ENCODE results near the gene PHAX.

- TF ChIP-seq CTCF (conservative IDR thresholded peaks at IDR 0.05) (no peak), EZH2 (IDR thresholded peaks at IDR 0.05; ENCODE audit: low read depth) (no peak)
Measured at GRCh38 chr5:126633552-126633951, 32.8 kb downstream of the PHAX start.
